ENCODE data around the gene GCFC2. TPM values are rescaled to one million over a fixed set of nuclear protein-coding genes. Genes with fewer than 3 reads are reported as not detected.

Gene GCFC2
- total RNA-seq, 1 experiment from 2014 or later = 18.3 TPM

DNA sequence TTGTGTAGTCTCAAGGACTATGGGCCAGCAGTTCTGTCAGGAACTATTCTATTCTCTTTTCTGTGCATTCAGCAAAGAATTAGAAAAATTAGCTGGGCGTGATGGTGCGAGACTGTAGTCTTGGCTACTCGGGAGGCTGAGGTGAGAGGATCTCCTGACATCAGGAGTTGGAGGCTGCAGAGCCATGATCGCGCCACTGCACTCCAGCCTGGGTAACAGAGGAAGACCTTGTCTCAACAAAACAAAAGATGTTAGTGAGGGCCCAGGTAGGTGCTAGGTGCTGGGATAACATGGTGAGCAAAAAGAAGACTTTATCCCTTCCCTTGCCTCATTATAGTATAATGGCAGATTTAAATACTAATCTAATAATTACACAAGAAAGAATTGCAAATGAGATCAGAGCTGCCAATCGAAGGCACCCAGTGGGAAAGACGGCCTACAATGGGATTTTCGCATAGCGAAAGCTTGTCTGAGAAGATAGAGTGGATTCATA is 64.6 kb downstream of the GCFC2 start:
- Mint-ChIP-seq H3K27ac (peak overlapping the region; percentile 91 to 96 (median 92)), H3K4me1 (peaks cover 2 to 9% of the 10 kb centered on the region in 2 experiments; a peak in 1 of 4 replicates), H3K9me3 (no peaks in the 10 kb centered on the region), H3K4me3 (peak overlapping the region; percentile 90 to 94), H3K27me3 (ENCODE audit: low read depth) (no peaks in the 10 kb centered on the region), H3K36me3 (ENCODE audit: insufficient read depth in 1 of 3, low read depth in 3 of 3) (peaks cover 12 to 28% (median 23%) of the 10 kb centered on the region in 3 experiments; a peak in 6 of 7 replicates)
- Histone ChIP-seq H3K23ac (ENCODE audit: insufficient read length, low read depth, low read length) (no peak overlapping the region), H3K27me3 (ENCODE audit: insufficient read depth, low read length) (no peaks in the 10 kb centered on the region), H2BK120ac (ENCODE audit: low read depth, low read length, poor library complexity, severe bottlenecking) (no peak overlapping the region), H4K91ac (ENCODE audit: insufficient read length, low read depth, low read length) (no peak overlapping the region), H2BK20ac (ENCODE audit: low read depth, low read length, poor library complexity, severe bottlenecking) (no peak overlapping the region), H2AK5ac (ENCODE audit: insufficient read length, low read length) (no peak overlapping the region), H3K14ac (ENCODE audit: insufficient read depth, low read length) (no peak overlapping the region), H3K79me2 (ENCODE audit: insufficient read depth, low read length) (no peaks in the 10 kb centered on the region), H3K27ac (ENCODE audit: insufficient read length, low read depth, low read length) (no peak overlapping the region), H3K79me1 (ENCODE audit: insufficient read depth, low read depth, low read length, poor library complexity, severe bottlenecking) (no peaks in the 10 kb centered on the region), H3K9me3 (ENCODE audit: control insufficient read depth, low read depth, low read length) (no peaks in the 10 kb centered on the region), H2BK15ac (ENCODE audit: low read depth, low read length) (no peak overlapping the region), H4K8ac (replicated peaks; ENCODE audit: insufficient read length, low read depth, low read length) (no peak overlapping the region), H4K20me1 (ENCODE audit: control insufficient read depth, insufficient read depth, insufficient read length) (no peaks in the 10 kb centered on the region), H2AFZ (ENCODE audit: low read length) (peak overlapping the region; percentile 84), H3K18ac (ENCODE audit: insufficient read length, low read depth, low read length) (peak overlapping the region; percentile 68), H2BK5ac (ENCODE audit: insufficient read length, low read length) (no peak overlapping the region), H3K9ac (ENCODE audit: extremely low read depth, insufficient read length, low read length) (peak overlapping the region; percentile 49), H3K4me1 (ENCODE audit: insufficient read depth, low read length) (no peaks in the 10 kb centered on the region), H3T11ph (ENCODE audit: low read length) (no peak overlapping the region), H3K4me2 (ENCODE audit: insufficient read depth, insufficient read length, low read length) (peak overlapping the region; percentile 39), H4K5ac (ENCODE audit: insufficient read length, low read depth, low read length) (no peak overlapping the region), H3K23me2 (ENCODE audit: insufficient read length, low read depth, low read length, poor library complexity, severe bottlenecking) (peaks cover 4% of the 10 kb centered on the region), H2BK12ac (ENCODE audit: insufficient read length, low read depth, low read length) (no peak overlapping the region), H3K56ac (ENCODE audit: insufficient read length, low read depth, low read length) (no peak overlapping the region), H3K4ac (ENCODE audit: low read depth, low read length) (no peak overlapping the region)
- TF ChIP-seq, protein P1, sequence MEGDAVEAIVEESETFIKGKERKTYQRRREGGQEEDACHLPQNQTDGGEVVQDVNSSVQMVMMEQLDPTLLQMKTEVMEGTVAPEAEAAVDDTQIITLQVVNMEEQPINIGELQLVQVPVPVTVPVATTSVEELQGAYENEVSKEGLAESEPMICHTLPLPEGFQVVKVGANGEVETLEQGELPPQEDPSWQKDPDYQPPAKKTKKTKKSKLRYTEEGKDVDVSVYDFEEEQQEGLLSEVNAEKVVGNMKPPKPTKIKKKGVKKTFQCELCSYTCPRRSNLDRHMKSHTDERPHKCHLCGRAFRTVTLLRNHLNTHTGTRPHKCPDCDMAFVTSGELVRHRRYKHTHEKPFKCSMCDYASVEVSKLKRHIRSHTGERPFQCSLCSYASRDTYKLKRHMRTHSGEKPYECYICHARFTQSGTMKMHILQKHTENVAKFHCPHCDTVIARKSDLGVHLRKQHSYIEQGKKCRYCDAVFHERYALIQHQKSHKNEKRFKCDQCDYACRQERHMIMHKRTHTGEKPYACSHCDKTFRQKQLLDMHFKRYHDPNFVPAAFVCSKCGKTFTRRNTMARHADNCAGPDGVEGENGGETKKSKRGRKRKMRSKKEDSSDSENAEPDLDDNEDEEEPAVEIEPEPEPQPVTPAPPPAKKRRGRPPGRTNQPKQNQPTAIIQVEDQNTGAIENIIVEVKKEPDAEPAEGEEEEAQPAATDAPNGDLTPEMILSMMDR (conservative IDR thresholded peaks at IDR 0.05) = no peak
- DNase-seq = no peak
- no CpG with 5 or more reads among the region's 9 CpGs for WGBS (ENCODE audit: extremely low coverage, insufficient read length, low lambda C conversion rate)
